SK-MEL-5 (cell line): ENCODE results near the gene MRPL17. TPM values are rescaled to one million over a fixed set of nuclear protein-coding genes. Genes with fewer than 3 reads are reported as not detected.

Source experiments
- total RNA-seq: library from RNA; depleted of rRNA; stranded (reverse); fragments of >200 nt; shearing (Covaris generic); gene quantifications from 2 replicates; pipeline ENCODE4 v1.2.3, GENCODE V29; 2014; rRNA removed

MRPL17 gene
- total RNA-seq, 1 experiment from 2014 or later, result 58.3 TPM

Other genes starting within 250 kb of the MRPL17 start
- gene HPX, start 242.4 kb downstream of the MRPL17 start, total RNA-seq, result 0.35 TPM in 1 of 2 replicates, not detected in the other
- 11.7 and 12.8 TPM in 2 replicates for gene TRIM3, start 209.4 kb downstream of the MRPL17 start, total RNA-seq
- gene ARFIP2, start 202.0 kb downstream of the MRPL17 start, total RNA-seq, result 61.2 and 66.8 TPM in 2 replicates
- 61.3 and 68.5 TPM in 2 replicates for gene TIMM10B, start 201.8 kb downstream of the MRPL17 start, total RNA-seq
- 1.5 and 2.8 TPM in 2 replicates for gene DNHD1, start 186.1 kb downstream of the MRPL17 start, total RNA-seq
- gene RRP8, start 79.7 kb downstream of the MRPL17 start, total RNA-seq, result 32.5 and 35.5 TPM in 2 replicates
- 106 and 111 TPM in 2 replicates for gene ILK, start 79.6 kb downstream of the MRPL17 start, total RNA-seq
- gene TAF10, start 71.1 kb downstream of the MRPL17 start, total RNA-seq, result 122 and 129 TPM in 2 replicates
- gene TPP1, start 63.9 kb downstream of the MRPL17 start, total RNA-seq, result 84.3 and 91.7 TPM in 2 replicates
- gene DCHS1, start 27.5 kb downstream of the MRPL17 start, total RNA-seq, result 0.11 and 0.19 TPM in 2 replicates
- gene OR2AG2, start 88.6 kb upstream of the MRPL17 start, total RNA-seq, result 0.08 and 0.61 TPM in 2 replicates
- not detected in 2 replicates for gene OR2AG1, start 99.7 kb upstream of the MRPL17 start, total RNA-seq
- 0.05 and 0.11 TPM in 2 replicates for gene OR6A2, start 116.3 kb upstream of the MRPL17 start, total RNA-seq
- gene OR10A5, start 162.3 kb upstream of the MRPL17 start, total RNA-seq, result not detected in 2 replicates
- gene OR10A2, start 179.7 kb upstream of the MRPL17 start, total RNA-seq, result not detected in 2 replicates
- gene OR10A4, start 193.3 kb upstream of the MRPL17 start, total RNA-seq, result not detected in 2 replicates
- gene OR2D2, start 209.2 kb upstream of the MRPL17 start, total RNA-seq, result not detected in 2 replicates
- not detected in 2 replicates for gene OR2D3, start 237.7 kb upstream of the MRPL17 start, total RNA-seq
- gene ZNF215, start 243.1 kb upstream of the MRPL17 start, total RNA-seq, result 5.5 and 6.1 TPM in 2 replicates